IPS-20b (cell line): Measurements from ENCODE around the gene MYCBPAP.

Source experiments
- H3K27ac ChIP-seq: one replicate; pipeline ENCODE4 v1.5.1; 2013; ENCODE audit warnings: low read length
- H3K27me3 ChIP-seq: 2 replicates; pipeline ENCODE4 v1.6.1; 2013; ENCODE audit warnings: mild to moderate bottlenecking, low read length, inconsistent platforms; ENCODE audit not compliant: insufficient read depth
- H3K36me3 ChIP-seq: 2 replicates; pipeline ENCODE4 v1.6.1; 2013; ENCODE audit warnings: low read depth, mild to moderate bottlenecking, inconsistent platforms, low read length, moderate library complexity; ENCODE audit not compliant: insufficient read depth
- H3K4me1 ChIP-seq: 2 replicates; pipeline ENCODE4 v1.6.1; 2013; ENCODE audit warnings: mild to moderate bottlenecking, control low read depth, inconsistent platforms, low read length, moderate library complexity; ENCODE audit not compliant: insufficient read depth
- H3K4me3 ChIP-seq: 2 replicates; pipeline ENCODE4 v1.5.1; 2013; ENCODE audit warnings: mild to moderate bottlenecking, low read length, inconsistent platforms
- H3K9ac ChIP-seq: 2 replicates; pipeline ENCODE4 v1.6.1; 2013; ENCODE audit warnings: low read depth, mild to moderate bottlenecking, inconsistent platforms, low read length, moderate library complexity
- H3K9me3 ChIP-seq: 2 replicates; pipeline ENCODE4 v1.6.1; 2013; ENCODE audit warnings: mild to moderate bottlenecking, low read depth, low read length, inconsistent platforms; ENCODE audit not compliant: insufficient read depth

Gene MYCBPAP

DNA sequence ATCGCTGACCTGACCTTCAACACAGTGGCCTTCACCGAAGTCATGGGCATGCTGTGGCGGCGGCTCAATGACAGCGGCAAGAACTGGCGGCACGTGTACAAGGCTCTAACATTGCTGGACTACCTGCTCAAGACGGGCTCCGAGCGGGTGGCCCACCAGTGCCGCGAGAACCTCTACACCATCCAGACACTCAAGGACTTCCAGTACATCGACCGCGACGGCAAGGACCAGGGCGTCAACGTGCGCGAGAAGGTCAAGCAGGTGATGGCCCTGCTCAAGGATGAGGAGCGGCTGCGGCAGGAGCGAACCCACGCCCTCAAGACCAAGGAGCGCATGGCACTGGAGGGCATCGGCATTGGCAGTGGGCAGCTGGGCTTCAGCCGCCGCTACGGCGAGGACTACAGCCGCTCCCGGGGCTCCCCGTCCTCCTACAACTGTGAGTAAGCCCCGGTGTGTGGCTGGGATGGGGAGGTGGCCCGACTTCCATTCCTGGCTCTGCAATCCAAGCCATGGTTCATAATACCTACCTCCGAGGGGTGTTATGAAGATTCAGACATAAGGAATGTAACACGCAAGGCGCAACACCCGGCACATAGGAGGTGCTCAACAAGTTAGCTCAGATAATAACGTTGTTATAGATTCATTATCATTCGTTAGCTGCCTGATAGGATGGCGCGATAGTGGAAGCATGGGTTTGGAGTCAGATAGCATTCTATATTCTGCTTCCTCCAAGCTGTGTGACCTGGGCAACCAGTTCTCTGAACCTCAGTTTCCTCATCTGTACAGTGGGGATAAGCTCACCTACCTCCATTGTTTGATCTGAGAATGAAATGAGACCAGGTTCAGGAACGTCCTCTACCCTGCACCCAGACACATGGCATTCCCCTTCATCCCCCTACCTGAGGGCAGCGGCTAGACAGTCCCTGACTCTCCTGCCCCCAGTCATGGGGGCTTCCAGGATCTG, 28.7 kb downstream of the MYCBPAP start:
- Histone ChIP-seq H3K4me1 (peaks cover 6% of the 10 kb centered on the region; the same call in 1 of the 2 replicates), H3K27me3 (peaks cover 45% of the 10 kb centered on the region), H3K36me3 (no peaks in the 10 kb centered on the region), H3K9me3 (no peaks in the 10 kb centered on the region), H3K4me3 (no peak overlapping the region), H3K9ac (no peak overlapping the region), H3K27ac (no peak overlapping the region)

DNA sequence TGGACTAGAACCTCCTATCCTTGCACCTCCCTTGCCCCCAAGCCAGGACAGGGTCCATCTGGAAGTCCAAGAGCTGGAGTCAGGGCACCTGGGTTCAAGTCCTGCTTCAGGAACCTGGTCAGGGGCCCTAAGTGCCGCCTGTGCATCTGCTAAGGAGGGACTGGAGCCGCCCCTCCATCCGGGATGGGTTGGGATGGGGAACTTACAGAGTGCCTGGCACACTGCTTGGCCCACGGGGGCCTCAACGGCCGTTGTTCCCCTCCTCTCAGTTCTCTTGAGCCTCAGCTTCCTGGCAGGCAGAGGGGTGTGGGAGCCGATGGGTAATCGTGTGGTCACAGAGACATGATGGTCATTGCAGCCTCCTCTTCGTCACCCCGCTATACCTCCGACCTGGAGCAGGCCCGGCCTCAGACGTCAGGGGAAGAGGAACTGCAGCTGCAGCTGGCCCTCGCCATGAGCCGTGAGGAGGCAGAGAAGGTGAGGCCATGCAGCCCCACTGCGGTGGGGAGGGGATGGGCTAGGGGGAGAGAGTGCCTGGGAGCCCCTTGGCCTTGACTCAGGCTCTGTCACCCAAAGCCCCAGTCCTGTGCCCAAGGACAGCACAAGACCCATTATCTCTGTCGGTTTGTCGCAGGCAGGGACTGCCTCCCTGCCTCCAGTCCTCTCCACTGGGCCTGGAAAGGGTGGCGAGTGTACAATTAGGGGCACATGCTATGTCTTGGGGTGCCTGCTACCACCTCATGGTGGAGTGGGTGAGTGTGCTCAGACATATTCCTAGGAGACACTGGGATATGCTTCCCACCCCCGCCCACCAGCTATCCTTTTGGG, 29.7 kb downstream of the MYCBPAP start:
- Histone ChIP-seq H3K4me3 (no peak overlapping the region), H3K27ac (no peak overlapping the region), H3K27me3 (peaks cover 36% of the 10 kb centered on the region), H3K9ac (no peak overlapping the region), H3K4me1 (peaks cover 2% of the 10 kb centered on the region; the same call in 1 of the 2 replicates), H3K36me3 (no peaks in the 10 kb centered on the region), H3K9me3 (no peaks in the 10 kb centered on the region)

DNA sequence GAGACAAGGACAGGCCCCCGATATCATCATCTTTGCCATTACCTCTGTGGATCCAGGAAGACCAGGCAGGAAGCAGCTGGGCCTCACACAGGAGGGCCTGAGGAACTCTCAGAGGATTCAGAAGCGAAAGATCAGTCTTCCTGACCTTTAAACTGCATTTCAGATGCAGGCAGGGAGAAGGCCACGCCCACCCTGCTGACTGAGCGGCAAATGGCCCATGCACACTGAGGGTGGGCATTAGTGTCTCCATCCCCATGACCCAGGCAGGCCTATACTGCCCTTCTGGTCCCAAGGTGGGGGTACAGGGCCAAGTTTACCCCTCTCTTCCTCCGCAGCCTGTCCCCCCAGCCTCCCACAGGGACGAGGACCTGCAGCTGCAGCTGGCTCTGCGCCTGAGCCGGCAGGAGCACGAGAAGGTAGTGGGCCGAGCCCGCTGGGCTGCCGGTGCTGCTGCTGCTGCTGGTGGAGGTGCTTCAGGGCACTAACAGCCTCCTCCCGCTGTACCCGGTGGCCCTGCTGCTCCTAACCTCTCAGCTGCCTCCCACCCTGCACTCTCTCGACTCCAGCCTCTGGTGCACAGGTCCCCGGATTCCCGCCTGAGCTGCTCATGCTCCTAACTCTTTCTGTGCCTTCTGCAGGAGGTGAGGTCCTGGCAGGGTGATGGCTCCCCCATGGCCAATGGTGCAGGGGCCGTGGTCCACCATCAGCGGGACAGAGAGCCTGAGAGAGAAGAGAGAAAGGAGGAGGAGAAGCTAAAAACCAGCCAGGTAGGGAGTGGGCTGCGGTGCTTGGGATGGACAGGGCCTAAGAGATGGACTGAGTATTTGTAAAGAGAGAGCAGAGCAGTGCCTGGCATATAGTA, 30.5 kb downstream of the MYCBPAP start:
- Histone ChIP-seq H3K4me3 (no peak overlapping the region), H3K4me1 (peaks cover 2% of the 10 kb centered on the region; the same call in 1 of the 2 replicates), H3K27me3 (peaks cover 27% of the 10 kb centered on the region), H3K9ac (no peak overlapping the region), H3K36me3 (no peaks in the 10 kb centered on the region), H3K27ac (no peak overlapping the region), H3K9me3 (no peaks in the 10 kb centered on the region)

DNA sequence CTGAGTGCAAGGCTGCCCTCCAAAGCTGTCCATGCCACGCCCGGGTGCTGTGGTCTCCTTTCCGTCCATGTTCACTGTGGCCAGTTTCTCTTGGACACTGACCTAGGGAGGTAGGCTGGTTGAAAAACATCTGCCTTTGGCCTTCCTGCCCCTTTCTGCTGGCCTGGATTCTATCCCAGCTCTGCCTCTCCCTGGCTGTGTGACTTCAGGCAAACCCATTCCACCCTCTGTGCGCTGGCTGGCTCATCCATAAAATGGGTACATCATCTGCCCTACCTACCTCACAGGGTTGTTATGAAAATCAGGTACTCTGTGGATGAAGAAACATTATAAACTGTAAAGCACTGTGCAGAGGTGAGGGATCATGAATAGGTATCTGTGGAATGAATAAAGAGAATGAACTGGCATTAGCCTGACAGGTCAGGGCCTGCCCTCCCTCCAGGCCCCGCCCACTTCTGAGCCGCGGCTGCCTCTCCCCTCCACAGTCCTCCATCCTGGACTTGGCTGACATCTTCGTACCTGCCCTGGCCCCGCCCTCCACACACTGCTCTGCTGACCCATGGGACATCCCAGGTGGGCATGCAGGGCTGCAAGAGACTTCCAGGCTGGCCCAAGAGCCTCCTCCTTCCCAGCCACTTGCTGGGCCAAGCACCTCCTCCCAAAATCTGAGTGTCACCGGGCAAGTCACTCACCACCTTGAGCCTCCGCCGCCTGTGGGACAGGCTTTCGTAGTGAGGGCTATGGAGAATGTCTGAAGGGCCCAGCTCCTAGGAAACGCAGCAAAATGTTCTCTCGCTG, 31.7 kb downstream of the MYCBPAP start:
- Histone ChIP-seq H3K9ac (no peak overlapping the region), H3K27ac (no peak overlapping the region)

DNA sequence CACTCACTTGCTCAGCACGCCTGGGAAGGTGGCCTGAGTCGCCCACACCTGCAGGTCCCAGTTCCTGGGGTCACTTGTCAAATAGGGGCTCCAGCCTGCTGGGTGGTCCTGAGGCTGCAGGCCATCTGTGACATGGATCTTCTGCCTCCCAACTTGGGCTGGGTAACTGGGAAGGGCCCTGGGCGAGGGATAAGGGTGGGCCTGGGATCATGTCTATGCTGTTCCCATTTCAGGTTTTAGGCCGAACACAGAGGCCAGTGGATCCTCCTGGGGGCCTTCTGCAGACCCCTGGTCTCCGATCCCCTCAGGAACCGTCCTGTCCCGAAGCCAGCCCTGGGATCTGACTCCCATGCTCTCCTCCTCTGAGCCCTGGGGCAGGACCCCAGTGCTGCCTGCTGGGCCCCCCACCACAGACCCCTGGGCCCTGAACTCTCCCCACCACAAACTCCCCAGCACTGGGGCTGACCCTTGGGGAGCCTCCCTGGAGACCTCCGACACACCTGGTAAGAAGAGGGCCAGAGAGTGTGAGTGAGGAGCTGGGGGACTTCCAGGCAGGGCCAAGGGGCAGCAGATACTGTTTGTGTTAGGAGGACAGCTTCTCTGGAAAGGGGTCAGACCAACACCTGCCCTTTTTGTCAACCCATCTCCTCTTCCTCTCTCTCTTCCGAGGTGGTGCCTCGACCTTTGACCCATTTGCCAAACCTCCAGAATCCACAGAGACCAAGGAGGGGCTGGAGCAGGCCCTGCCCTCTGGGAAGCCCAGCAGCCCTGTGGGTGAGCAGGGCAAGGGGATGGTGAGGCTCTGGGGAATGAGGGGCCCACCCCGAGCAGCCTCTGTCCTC, 32.5 kb downstream of the MYCBPAP start:
- no peaks in the 10 kb centered on the region for H3K36me3 ChIP-seq
- no peaks in the 10 kb centered on the region for H3K9me3 ChIP-seq
- no peak overlapping the region for H3K27ac ChIP-seq
- no peak overlapping the region for H3K9ac ChIP-seq
- H3K27me3 ChIP-seq, result peaks cover 11% of the 10 kb centered on the region
- no peak overlapping the region for H3K4me3 ChIP-seq
- no peaks in the 10 kb centered on the region for H3K4me1 ChIP-seq

More for the DNA sequence above, 31.7 kb downstream of the MYCBPAP start:
- Histone ChIP-seq H3K27me3 (peaks cover 15% of the 10 kb centered on the region), H3K4me3 (no peak overlapping the region), H3K4me1 (no peaks in the 10 kb centered on the region), H3K9me3 (no peaks in the 10 kb centered on the region), H3K36me3 (no peaks in the 10 kb centered on the region)

DNA sequence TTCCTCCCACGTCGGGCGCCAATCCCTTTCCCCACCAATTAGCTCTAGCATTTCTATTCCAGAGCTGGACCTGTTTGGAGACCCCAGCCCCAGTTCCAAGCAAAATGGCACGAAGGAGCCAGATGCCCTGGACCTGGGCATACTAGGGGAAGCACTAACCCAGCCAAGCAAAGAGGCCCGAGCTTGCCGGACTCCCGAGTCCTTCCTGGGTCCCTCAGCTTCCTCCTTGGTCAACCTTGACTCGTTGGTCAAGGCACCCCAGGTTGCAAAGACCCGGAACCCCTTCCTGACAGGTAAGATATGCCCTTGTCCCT, 33.1 kb downstream of the MYCBPAP start:
- Histone ChIP-seq H3K4me3 (peak overlapping the region; percentile 73), H3K36me3 (no peaks in the 10 kb centered on the region), H3K9me3 (no peaks in the 10 kb centered on the region), H3K27me3 (peaks cover 11% of the 10 kb centered on the region), H3K4me1 (no peaks in the 10 kb centered on the region), H3K27ac (no peak overlapping the region), H3K9ac (peak overlapping the region; percentile 64)

DNA sequence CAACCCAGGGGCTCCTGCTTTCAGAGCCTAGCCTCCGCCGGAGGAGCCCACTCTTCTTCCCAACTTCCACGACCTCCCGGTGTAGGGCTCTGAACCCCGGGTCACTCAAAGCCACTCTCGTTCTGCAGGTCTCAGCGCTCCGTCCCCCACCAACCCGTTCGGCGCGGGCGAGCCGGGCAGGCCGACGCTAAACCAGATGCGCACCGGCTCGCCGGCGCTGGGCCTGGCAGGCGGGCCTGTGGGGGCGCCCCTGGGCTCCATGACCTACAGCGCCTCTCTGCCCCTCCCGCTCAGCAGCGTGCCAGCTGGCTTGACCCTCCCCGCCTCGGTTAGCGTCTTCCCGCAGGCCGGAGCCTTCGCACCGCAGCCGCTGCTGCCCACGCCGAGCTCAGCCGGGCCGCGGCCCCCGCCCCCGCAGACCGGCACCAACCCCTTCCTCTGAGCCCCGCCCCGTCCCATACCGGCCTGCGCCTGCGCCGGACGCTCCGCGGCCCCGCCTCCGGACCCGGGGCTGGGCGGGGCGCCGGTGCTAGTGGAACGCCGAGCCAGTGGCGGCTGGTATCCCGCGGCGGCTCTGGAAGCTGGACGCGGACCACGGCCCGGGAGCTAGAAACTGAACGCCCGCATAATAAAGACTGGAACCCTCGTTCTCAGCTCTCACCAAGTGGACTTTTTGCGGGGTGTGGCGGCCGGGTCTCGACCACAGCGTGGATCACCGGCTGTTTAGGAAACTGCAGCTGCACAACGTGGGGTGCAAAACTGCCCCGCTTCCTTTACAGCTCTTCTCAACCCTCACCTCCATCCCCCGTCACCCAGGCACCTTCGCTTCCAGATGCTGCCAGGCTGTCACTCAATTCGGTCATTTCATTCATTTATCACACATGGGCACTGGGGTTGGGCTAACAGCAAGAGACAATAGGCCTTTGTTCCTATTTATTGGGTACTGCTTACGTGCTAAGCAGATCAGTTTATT, 33.8 kb downstream of the MYCBPAP start:
- Histone ChIP-seq H3K9ac (peak overlapping the region; percentile 70), H3K4me3 (peak overlapping the region; percentile 73), H3K27ac (no peak overlapping the region), H3K4me1 (no peaks in the 10 kb centered on the region), H3K36me3 (no peaks in the 10 kb centered on the region), H3K27me3 (peaks cover 11% of the 10 kb centered on the region), H3K9me3 (no peaks in the 10 kb centered on the region)

DNA sequence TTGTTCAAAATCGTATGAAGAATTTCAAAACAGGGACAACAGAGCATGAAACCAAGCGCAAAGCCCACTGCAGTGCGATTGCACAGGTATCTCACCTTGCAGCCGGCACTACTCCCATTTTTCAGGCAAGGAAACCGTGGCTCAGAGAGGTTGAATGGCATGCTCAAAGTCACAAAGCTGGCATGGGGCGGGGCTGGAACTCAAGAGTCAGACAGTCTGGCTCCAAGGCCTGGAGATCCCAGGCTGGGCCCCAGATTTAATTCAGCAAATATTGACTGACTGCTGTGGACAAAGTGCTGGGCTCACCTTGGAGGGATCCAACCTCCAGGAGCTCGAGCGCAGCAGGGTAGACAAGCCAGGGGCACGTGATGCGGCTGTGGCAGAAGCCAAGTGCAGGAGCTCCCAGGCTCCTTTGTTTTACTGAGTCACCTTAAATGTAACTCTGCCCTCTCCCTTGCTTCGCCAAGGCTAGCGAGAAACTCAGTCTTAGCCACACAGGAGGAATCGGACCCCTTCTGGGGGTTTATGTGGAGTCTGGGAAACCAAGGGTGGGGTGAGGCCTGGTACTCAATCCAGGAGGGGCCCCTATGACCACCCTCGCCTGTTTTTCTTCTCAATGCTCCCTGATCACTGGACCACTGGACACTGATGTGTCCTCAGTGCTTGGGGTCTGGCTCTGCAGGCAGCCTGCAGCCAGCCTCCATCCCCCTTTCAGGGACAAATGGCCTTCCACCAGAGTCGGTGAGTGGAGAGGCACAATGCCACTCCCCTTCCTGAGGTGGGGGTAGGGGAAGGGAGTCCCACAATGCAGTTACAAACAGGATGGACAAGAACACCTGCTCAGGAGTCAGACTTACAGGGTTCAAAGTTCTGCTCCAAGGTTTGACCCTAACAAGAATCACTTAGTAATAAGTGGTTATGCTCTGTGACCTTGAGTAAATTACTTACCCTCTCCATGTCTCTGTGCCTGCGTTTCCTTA, 34.8 kb downstream of the MYCBPAP start:
- Histone ChIP-seq H3K27ac (no peak overlapping the region), H3K4me3 (peak overlapping the region; percentile 73; the same call in 1 of the 2 replicates)

DNA sequence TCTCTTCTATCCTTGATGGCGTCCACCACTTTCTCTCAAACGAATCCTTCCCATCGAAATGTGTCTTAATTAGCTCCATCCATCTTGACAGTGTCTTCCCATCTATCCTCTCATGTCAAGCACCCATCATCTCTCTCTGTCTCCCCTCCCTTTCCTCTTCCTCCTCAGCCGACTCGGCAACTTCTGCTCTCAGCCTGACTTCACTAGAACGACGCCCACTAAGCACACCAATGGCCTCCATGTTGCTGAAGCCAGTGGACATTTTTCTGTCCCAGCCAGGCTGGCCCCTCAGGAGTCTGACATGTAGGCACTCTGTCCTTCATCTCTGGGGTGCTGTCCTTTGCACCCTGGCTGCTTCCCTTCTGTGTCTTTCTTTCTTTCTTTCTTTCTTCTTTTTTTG, 36.3 kb downstream of the MYCBPAP start:
- Histone ChIP-seq H3K27ac (no peak overlapping the region), H3K9me3 (no peaks in the 10 kb centered on the region), H3K27me3 (peaks cover 11% of the 10 kb centered on the region), H3K9ac (no peak overlapping the region), H3K36me3 (no peaks in the 10 kb centered on the region), H3K4me1 (peaks cover 3% of the 10 kb centered on the region; the same call in 1 of the 2 replicates), H3K4me3 (no peak overlapping the region)

More for the DNA sequence above, 34.8 kb downstream of the MYCBPAP start:
- Histone ChIP-seq H3K4me1 (peaks cover 3% of the 10 kb centered on the region; the same call in 1 of the 2 replicates), H3K27me3 (peaks cover 11% of the 10 kb centered on the region), H3K9ac (no peak overlapping the region), H3K36me3 (no peaks in the 10 kb centered on the region), H3K9me3 (no peaks in the 10 kb centered on the region)
